Stomach (tissue), 4 donors: ENCODE measurements around the gene MYCN.

Source experiments
- CTCF ChIP-seq, 7 experiments: fragments of 450-650 bp in 4 of 7; fragments of 200-600 bp in 3 of 7; sonication (generic) in 3 of 7; IDR thresholded peaks; one replicate each; pipeline ENCODE4 v1.5.1; 2016 to 2019; ENCODE audit warnings: antibody characterized with exemption in 7 of 7, control low read depth in 2 of 7, mild to moderate bottlenecking in 1 of 7
- EP300 ChIP-seq: sonication (generic); formaldehyde crosslinking; IDR thresholded peaks from one replicate; pipeline ENCODE4 v1.6.1; 2017; ENCODE audit warnings: antibody characterized with exemption
- POLR2A ChIP-seq, 4 donors: fragments of 450-650 bp; IDR thresholded peaks; one replicate each; pipeline ENCODE4 v1.6.1; 2016; ENCODE audit warnings: antibody characterized with exemption in 4 of 4, control low read depth in 2 of 4, mild to moderate bottlenecking in 1 of 4, moderate library complexity in 1 of 4
- POLR2AphosphoS5 ChIP-seq, 3 donors: sonication (generic); formaldehyde crosslinking; IDR thresholded peaks; one replicate each; pipeline ENCODE4 v1.6.1; 2016; ENCODE audit warnings: antibody characterized with exemption in 3 of 3

GRCh38 chr2:15932394-15933183 is 7.8 kb upstream of the MYCN start:
- TF ChIP-seq CTCF (IDR thresholded peaks at IDR 0.05): no peak
- TF ChIP-seq POLR2A (IDR thresholded peaks at IDR 0.05): no peak
- TF ChIP-seq POLR2AphosphoS5 (IDR thresholded peaks at IDR 0.05): no peak
- no peak for TF ChIP-seq EP300
